GM11168 (cell line): Measurements from ENCODE around the gene POP4.

Experiments
- in situ Hi-C: fragments of 300-500 bp; cut with MboI; formaldehyde crosslinking; loops from one replicate; pipeline ENCODE4 v1.12.0; 2022; ENCODE audit warnings: low sequenced_read_pairs; ENCODE audit not compliant: unreplicated experiment

Gene POP4

DNA sequence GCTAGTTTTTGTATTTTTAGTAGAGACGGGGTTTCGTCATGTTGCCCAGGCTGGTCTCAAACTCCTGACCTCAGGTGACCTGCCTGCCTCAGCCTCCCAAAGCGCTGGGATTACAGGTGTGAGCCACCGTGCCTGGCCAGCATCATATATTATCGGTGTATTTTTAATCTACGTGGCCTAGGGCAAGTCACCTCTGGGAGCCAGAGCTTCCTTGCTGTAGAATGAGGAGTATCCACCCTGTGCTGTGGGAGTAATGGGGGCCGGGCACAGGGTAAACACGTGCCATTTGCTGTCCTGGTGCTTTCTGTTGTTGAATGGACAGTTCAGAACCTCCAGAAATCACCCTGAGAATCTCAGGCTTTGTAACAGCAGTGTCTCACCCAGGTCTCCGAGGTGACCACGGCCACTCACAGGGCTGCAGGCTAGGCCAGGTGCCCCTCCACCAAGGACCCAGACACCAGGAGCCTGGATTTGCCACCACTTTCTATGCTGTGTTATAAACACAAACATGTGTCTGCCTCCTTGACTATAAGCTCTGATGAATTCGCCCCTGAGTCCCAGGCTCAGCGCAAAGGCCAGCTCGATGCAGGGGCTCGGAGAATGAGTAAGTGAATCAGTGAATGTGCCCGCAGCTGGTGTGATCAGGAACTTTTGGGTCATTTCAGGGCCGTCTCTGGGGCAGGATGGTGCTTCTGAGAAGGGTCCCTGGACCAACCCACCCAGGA lies 22.7 kb downstream of the POP4 start:
- in situ Hi-C loops: loop anchor here (5.0 kb wide), 1 partner anchor 33 kb away; no protein-coding TSS in a partner anchor

DNA sequence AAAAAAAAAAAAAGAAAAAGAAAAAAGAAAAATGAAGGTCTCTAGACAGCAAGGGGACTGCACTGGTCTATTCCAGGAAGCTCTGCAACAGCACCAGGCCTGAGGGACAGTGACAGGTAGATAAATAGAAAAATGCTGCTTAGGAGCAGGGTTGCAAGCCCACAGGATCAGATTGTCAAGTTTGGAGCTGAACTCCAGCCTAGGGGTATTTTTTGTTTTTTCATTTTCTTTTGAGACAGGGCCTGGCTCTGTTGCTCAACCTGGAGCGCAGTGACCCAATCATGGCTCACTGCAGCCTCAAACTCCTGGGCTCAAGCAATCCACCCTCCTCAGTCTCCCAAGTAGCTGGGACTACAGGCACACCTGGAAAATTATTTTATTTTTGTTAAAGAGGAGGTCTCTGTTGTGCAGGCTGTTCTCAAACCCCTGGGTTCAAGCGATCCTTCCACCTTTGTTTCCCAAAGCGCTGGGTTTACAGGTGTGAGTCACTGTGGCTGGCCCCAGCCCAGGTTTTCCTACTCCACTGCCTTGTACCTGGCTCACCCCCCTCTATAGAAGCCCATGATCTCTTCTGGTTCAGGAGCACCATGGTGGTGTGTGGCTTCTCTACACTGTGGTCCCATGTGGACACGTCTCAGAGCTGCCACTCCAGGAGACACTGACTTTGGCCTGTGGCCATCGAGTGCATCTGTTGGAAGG lies 23.9 kb downstream of the POP4 start:
- in situ Hi-C loops: loop anchor here (5.0 kb wide), 1 partner anchor 32 kb away; no protein-coding TSS in a partner anchor

DNA sequence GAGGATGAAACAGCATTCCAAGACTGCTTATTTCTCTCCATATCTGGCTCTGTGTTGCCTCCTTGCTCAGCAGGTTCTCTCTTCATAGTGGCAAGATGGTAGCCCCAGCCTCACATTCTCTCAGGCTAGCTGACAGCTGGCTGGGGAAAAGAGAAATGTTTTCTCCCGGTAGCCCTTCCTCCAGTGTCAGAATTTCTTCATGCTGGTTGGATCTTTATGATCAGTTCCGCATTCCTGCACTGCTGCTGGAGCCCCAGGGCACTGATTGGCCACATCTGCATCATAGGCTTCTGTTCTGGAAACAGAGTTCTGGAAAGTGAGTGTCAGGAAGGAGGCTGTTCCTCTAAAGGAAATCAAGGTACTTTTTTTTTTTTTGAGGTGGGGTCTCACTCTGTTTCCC lies 24.6 kb downstream of the POP4 start:
- in situ Hi-C loops: no loop called here

DNA sequence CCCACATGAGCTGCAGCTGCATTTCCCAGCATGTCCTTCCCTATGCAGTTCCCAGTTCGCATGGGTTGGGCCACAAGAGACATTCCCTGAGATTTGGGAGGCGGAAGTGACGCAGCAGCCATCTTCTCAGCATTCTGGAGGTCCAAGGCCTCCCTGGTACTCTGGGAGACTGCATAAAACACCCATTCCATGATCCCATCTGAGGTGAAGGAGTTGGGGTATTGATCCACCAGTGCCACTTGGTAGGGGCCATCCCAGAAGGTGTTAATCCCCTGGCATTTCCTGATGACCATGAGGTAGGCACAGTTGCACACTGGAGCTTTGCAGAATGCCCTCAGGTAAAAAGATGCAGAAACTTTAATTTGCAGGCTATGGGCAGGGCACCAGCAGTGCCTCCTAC lies 25.4 kb downstream of the POP4 start:
- in situ Hi-C loops: no loop called here

DNA sequence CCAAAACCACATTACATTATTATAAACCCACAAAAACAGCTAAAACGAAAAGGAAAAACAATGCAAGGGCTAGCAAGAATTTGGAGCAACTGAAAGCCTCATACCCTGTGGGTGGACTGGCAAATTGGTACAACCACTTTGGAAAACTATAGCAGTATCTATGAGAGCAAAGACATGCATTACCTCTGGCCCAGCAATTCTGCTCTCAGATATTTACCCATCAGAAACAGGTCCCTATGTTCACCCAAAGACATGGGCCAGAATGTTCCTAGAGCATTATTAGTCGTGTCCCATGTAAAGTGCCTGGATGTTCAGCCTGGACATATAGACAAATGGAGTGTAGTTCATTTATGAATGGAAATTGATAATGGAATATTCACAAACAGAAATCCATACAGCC lies 27.9 kb downstream of the POP4 start:
- in situ Hi-C loops: no loop called here

DNA sequence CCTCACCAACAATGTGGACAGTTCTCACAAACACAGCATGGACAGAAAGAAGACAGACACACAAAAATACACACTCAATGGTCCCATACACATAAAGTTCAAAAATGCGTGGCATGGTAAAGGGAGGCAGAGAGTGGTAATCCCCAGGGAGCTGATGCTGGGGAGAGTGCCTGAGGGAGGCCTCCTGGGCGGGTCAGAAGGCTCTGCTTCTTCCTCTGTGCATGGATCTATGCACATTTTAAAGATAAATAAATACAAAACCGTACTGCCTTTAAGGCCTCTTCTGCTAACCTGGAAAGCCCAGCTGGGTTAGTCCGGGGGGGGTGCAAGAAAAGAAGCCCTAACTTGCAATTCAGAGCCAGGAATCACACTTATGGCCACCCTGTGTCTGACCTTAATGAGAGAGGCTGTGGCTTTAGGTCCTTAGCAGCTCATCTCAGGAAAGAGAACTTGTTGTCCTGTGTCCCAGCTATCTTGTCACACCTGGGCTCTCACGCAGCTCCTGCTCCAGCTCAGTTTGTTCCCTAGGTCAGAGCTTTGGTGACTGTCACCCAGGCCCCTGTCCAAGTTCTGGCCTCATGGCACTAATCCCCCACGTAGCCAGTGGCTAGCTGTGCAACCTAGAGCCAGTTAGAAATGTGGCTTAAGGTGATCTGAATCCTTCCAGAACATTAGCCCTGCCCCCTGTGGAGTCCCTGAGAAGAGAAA lies 28.5 kb downstream of the POP4 start:
- in situ Hi-C loops: no loop called here

DNA sequence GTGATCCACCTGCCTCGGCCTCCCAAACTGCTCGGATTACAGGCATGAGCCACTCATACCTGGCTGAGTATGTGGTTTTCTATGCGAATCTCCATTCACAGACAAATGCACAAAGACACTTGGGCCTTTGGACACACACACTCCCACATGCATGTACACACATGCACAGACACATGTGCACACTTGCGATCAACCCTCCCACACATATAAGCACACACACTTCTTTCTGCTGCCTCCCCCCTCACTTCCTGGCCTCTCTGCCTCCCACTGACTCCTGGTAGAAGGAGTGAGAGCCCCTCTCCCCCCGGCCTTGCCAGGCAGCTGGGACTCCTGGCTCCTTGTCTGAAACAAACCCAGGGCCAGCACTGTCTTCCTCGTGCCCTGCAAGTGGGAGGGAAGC lies 29.9 kb downstream of the POP4 start:
- in situ Hi-C loops: no loop called here

DNA sequence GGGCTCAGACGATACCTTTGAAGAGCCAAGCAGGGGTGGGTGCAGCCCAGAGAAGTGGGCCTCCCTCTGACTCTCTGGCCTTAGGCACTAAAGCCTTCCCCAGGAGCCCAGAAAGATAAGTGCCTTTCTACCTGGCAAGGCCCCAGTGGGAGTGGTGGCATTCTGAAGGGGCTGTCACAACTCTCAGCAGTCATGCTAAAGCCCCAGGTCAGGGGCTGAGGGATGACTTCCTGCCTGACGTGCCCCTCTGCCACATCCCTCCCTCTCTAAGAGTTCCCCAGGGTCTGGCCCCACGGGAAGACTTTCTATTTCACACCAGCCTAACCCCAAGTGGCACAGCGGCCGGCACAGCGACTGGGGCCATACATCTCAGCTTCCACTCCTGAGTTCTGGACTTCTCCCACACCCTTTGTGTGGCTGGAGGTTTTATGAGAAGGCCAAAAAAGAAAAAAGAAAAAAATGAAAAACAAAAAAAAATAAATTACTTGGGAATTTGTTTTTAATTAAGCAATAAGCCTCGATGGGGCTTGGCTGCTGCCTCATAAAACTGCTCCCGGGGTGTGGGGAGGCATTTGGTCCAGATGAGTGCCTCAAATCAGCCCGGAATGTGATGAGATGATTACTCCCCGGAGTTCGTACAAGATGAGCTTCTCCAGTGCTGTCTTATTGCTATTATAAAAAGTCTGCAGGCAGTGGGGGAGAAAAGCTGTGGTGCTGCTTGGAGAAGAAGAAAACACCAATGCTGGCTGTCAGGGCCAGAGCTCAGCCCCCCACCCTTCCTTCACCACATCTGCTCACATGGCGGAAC lies 30.7 kb downstream of the POP4 start:
- in situ Hi-C loops: no loop called here

DNA sequence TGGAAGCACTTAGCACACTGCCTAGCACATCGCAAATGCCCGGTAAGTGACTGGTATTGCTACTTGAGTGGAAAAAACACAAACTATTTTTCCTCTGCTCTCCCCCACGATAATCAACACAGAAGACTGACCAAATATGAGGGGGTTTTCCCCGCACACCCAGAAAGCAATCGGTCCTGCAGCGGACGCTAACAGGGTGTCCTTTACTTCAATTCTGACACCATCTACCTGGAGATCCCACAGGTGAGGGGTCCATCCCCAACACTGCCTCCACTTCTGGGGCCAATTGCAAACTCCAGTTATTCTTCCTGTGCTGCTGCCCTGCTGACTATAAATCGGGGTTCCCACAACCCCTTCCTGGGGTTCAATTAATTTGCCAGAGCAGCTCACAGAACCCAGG lies 33.0 kb downstream of the POP4 start:
- in situ Hi-C loops: no loop called here

DNA sequence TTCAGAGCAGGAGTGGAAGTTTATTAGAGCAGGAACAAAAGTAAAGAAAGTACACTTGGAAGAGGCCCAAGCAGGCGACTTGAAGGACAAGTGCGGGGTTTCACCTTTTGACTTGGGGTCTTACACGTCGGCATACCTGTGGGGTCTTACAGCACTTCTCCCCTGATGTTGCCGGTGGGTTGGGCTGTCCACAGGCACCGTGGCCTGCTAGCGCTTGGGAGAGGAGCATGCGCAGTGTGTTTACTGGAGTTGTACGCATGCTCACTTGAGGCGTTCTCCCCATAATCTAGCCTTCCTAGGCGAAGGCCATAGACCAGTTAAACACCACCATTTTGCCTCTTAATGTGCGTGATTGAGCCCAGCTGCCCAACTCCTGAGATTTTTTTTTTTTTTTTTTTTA lies 34.1 kb downstream of the POP4 start:
- in situ Hi-C loops: no loop called here

DNA sequence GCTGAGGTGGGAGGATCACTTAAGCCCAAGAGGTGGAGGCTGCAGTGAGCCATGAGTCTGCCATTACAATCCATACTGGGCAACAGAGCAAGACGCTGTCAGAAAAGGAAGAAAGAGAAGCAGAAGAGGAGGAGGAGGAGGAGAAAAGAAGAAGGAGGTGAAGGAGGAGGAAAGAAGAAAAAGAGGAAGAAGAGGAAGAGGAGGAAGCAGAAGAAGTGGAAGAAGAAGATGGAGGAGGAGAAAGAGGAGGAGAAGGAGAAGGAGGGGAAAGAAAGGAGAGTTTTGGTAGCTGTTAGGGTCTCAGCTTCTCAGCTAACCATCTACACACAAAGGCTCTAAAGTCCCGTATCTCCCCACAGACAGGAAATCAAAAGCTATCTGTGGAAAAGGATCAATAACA lies 35.5 kb downstream of the POP4 start:
- in situ Hi-C loops: no loop called here

DNA sequence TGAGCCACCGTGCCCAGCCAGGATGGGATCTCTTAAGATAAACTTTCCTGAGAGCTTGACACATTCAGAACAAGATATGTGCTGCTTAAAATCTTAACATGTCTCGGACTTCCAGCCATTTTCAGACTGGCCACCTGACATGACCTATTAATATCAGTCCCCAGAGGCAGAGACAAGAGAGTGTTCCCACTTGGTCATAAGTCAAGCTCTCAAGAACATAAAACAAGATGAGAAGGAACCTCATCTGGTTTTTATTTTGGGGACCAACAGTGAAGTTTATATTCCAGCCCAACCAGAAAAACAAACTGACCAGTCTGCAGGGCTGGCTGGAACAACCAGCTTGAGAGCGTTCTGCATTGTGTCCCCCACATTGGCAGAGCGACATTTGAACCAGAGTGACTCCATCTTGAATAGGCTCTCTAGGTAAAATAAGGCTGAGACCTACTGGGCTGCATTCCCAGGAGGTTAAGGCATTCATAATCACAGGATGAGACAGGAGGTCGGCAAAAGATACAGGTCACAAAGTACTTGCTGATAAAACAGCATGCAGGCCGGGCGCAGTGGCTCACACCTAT lies 37.4 kb downstream of the POP4 start:
- in situ Hi-C loops: no loop called here

DNA sequence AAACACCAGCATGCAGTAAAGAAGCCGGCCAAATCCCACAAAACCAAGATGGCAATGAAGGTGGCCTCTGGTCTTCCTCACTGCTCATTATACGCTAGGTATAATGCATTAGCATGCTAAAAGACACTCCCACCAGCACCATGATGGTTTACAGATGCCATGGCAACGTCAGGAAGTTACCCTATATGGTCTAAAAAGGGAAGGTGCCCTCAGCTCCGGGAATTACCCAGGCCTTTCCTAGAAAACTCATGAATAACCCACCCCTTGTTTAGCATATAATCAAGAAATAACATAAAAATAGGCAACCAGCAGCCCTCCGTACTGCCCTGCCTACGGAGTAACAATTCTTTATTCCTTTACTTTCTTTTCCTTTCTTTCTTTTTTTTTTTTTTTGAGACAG lies 38.1 kb downstream of the POP4 start:
- in situ Hi-C loops: no loop called here

DNA sequence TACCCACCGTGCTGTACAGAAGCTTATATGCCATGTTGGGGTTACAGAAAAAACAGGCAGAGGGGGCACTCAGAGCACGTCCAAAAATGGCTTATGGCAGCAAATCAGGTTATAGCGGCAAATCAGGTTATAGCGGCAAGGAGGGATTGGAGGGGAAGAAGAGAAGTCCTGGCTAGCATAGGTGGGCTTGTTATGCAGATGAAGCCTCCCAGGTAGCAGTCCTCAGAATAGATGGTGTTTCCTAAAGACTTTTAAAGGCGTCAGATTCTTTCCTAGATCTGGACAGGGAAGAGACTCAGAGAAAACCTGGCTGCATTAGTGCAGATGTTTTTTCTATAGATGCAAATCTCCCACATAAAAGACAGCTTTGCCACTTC lies 39.4 kb downstream of the POP4 start:
- in situ Hi-C loops: no loop called here

DNA sequence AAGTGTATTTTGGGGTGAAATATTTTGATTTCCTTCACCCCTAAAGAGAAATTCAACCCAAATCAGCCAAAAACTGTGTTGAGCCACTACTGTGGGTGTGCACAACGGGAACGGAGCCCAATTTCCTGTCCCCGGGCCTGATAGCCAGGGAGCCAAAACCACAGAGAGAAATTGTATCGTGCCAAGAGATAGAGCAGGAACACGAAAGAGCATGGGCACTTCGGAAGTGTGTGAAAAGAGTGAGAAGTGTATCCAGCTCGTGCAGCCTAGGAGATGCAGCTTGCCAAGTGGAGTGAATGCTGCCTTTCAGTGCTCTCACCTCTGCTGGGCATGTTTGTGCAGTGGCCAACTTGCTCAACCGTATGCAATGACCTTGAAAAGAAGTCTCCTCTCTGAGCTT lies 39.8 kb downstream of the POP4 start:
- in situ Hi-C loops: no loop called here

DNA sequence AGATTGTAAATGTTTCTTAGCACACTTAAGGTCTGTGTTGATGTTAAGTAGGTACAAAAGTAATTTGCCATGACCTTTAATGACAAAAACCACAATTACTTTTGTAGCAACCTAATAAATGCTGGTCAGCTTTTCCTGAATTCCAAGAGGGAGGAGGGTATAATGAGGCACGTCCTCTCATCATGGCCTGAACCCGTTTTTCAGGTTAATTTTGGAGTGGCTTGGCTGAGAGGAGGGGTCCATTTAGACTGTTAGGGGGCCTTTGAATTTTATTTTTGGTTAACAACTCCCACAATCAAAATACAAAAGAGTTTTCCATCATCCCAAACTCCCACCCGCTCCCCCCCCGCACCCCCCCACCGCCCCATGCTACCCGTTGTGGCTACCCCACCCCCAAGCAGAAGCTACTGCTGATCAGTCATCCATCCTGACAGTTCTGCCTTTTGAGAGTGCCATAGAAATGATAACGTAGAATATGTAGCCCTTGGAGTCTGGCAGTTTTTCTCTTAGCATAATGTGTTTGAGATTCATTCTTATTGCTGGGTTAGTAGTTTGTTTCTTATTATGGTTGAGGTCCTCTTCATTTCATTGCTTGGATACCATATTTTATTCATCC lies 44.8 kb downstream of the POP4 start:
- in situ Hi-C loops: no loop called here

DNA sequence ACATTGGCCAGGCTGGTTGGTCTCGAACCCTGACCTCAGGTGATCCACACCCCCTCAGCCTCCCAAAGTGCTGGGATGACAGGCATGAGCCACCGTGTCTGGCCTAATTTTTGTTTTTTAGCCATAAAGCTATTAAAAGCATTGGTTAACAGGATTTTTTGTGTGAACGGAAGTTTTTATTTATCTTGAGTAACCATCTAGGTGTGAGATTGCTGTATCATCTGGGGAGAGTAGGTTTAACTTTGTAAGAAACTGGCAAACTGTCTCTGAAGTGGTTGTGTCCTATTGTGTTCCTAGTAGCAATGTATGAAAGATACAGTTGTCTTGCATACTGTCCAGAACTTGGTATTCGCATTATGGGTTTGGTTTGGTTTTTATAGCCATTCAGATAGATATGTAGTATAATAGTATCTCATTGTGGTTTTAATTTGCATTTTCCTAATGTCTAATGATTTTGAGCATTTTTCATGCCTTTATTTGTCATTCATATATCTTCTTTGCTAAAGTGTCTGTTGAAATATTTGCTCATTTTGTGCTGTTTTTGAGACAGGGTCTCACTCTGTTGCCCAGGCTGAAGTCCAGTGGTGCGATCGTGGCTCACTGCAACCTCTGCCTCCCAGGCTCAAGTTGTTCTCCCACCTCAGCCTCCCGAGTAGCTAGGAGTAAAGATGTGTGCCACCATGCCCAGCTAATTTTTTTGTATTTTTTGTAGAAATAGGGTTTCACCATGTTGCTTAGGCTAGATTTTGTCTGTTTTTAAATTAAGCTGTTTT lies 45.7 kb downstream of the POP4 start:
- in situ Hi-C loops: no loop called here

DNA sequence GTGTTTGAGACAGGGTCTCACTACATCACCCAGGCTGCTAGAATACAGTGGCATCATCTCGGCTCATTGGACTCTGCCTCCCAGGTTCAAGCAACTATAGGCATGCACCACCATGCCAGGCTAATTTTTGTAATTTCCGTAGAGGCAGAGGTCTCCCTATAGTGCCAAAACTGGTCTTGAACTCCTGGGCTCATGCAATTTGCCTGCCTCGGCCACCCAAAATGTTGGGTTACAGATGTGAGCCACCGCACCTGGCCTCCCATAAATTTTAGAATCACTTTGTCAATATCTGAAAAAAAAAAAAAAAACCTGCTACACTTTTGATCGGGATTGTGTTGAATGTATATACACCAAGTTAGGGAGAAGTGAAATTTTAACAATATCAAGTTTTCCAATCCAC lies 47.3 kb downstream of the POP4 start:
- in situ Hi-C loops: no loop called here

DNA sequence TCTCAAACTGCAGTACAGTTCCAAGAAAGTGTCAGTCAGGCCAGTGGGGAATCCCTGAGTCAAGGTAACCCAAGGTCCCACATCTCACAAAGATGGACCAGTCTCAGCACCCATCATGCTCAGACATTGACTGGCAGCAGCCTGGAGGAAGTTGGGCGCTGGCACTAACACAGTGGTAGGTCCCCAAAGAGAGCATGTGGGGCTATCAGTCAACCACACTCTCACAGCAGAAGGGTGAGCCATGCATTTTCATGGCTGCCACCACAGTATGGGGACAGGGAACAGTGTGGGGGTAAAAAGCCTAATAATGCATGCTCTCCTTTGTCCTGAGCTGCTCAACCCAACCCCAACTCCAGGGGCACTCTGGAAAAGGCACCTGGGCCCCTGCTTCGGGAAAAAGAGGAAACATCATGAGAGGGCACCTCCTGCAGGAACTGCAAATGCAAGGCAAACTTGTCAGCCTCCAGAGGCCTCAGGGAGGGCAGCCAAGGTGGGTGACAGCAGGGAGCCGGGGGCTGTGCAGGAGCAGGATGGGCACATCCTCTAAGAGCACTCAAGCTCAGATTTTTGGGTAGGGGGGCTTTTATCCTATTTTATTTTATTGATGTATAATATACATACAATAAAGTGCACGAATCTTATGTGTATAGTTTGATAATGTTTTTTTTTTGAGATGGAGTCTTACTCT lies 49.7 kb downstream of the POP4 start:
- in situ Hi-C loops: no loop called here
